Heart left ventricle (tissue), 16 donors: ENCODE data around the gene SLC25A33. TPM values are rescaled to one million over a fixed set of nuclear protein-coding genes. Genes with fewer than 3 reads are reported as not detected.
"Not testable (repeated sequence)": the region's sequence is repeated elsewhere in the genome, so short reads cannot be mapped to it uniquely, and the experiment has no call there.

Source experiments
- ATAC-seq, 4 donors: fragments of 200-7000 bp; cut with Tn5 transposase; one replicate each; pipeline ENCODE4 v1.9.1; 2020 to 2022; ENCODE audit warnings: moderate library complexity in 4 of 4, mild to moderate bottlenecking in 3 of 4, moderate number of reproducible peaks in 1 of 4
- DNase-seq, 5 donors: peaks; one replicate each; pipeline ENCODE4 v3.0.0-alpha.2; 2020
- H3K27ac ChIP-seq, 12 donors: fragments of 200-600 bp; sonication (generic) in 4 of 12; one replicate each; pipeline versions ENCODE4 v1.5.0 to v1.8.0; 2016 to 2022; ENCODE audit warnings: mild to moderate bottlenecking in 2 of 12
- H3K27me3 ChIP-seq, 9 donors: fragments of 200-600 bp; sonication (generic) in 2 of 9; one replicate each; pipeline versions ENCODE4 v1.5.1 to v1.8.0; 2016 to 2022; ENCODE audit warnings: mild to moderate bottlenecking in 3 of 9
- H3K36me3 ChIP-seq, 9 donors: fragments of 200-600 bp; sonication (generic) in 2 of 9; one replicate each; pipeline versions ENCODE4 v1.5.0 to v1.8.0; 2018 to 2022; ENCODE audit warnings: mild to moderate bottlenecking in 2 of 9
- H3K4me1 ChIP-seq, 12 donors: fragments of 200-600 bp; sonication (generic) in 4 of 12; one replicate each; pipeline versions ENCODE4 v1.5.0 to v1.8.0; 2016 to 2022; ENCODE audit warnings: mild to moderate bottlenecking in 3 of 12
- H3K4me3 ChIP-seq, 12 donors: fragments of 200-600 bp; sonication (generic) in 4 of 12; one replicate each; pipeline versions ENCODE4 v1.5.0 to v1.8.0; 2017 to 2022; ENCODE audit warnings: mild to moderate bottlenecking in 9 of 12, moderate library complexity in 4 of 12
- H3K9me3 ChIP-seq, 12 donors: fragments of 200-600 bp; sonication (generic) in 4 of 12; one replicate each; pipeline versions ENCODE4 v1.5.0 to v1.8.0; 2016 to 2022; ENCODE audit warnings: mild to moderate bottlenecking in 1 of 12
- POLR2A ChIP-seq, 2 donors: fragments of 450-650 bp; IDR thresholded peaks; one replicate each; pipeline ENCODE4 v1.6.1; 2017; ENCODE audit warnings: antibody characterized with exemption in 2 of 2, mild to moderate bottlenecking in 2 of 2, moderate library complexity in 2 of 2
- WGBS, 4 donors: extraction: QIAGEN DNeasy Blood & Tissue Kit in 2 of 4; methylation state at CpG; one replicate each; pipeline versions ENCODE4 v1.1.5 to v1.1.7; 2013 to 2018; 5-methylcytosine and 5-hydroxymethylcytosine counted together
- intact Hi-C, 10 donors: fragments of 100-400 bp; cut with DNase I; formaldehyde crosslinking; loops; one replicate each; pipeline versions ENCODE4 v1.11.1 to v1.14.2; 2022
- polyA plus RNA-seq, 2 donors: library from polyadenylated mRNA; stranded (reverse); fragments of 200-250 nt; gene quantifications; one replicate each; pipeline ENCODE4 v1.2.3, GENCODE V29; 2013
- total RNA-seq, 9 donors: library from RNA; depleted of rRNA in 2 of 9; stranded (reverse); fragments of >200 nt in 2 of 9; fragmentation: NEBNext Ultra II Directional in 3 of 9; extraction: Animal tissue kit (Norgen Biotek cat#: 25700) in 3 of 9; gene quantifications; one replicate each; pipeline versions ENCODE4 v1.1.0 to v1.2.4, GENCODE V29; 2016 to 2023
- TF ChIP-seq, protein P1 (sequence below), 12 donors: fragments of 200-600 bp; sonication (generic) in 4 of 12; IDR thresholded peaks; one replicate each; pipeline versions ENCODE4 v1.5.0 to v1.8.0; 2018 to 2022; ENCODE audit warnings: antibody characterized with exemption in 12 of 12, mild to moderate bottlenecking in 5 of 12
- donor health status: ischemic (EF 13 %, LVEDD 7.1; RV severe dilation, severe dysfunction).
- donor health status: healthy with polysubstance abuse.
- donor health status: DM: no; HTN: yes; CAD: no.
- donor health status: DM: no; HTN: no; CAD: no.
- donor health status: ischemic (EF 25% LVEDD 6.9; RV normal size, moderate dysfunction).
- donor health status: ischemic (EF 25% LVEDD 5.7; RV mildly dilated, moderate dysfunction).
- donor health status: healthy.
- donor health status: DM: yes; HTN: yes; CAD: no.
- donor health status: ischemic (EF 35%, LVEDD 5.7; RV mildly dilated, moderate dysfunction).
- donor health status: nonischemic (EF 11% LVEDD 7.7; RV severe dilation, severe dysfunction).
- donor health status: DM: yes; HTN: yes; CAD: no.
- donor health status: PGD.
- donor health status: ischemic (EF 29% LVEDD 5.4; RV normal size, mild dysfunction).
- donor health status: nonischemic (EF 23%, LVEDD 6.1; RV moderate dilation, normal function).

Gene SLC25A33
- total and polyA plus RNA-seq, 11 donors = 2.8 to 9.7 (median 4.5) TPM

DNA sequence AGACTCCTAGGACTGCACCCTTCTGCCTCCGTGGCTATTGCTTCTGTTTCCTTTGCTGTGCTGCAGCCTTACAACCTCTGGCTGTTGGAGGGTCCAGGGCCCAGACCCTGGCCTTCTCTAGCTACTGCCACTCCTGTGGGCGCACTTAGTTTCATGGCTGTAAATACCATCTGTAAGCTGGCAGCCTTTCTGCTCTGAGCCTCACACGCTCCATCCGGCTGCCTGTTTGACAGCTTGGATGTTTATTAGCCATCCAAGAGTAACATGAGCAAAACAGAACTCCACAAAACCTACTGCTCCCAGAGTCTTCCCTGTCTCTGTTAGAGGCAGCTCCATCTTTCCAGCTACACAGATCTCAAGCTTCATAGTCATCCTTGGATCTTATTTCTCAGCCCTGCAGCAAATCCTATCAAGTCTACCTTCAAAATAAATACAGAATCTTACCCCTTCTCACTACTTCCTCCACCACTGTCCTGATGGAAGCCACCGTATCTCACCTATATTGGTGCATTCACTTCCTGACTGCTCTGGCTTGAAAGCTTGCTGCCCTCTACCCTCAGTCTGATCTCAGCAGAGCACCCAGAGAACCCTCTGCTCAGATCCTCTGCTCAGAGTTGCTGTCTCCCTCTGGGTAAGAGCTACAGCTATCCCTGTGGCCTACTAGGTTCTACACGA is 19.1 kb downstream of the SLC25A33 start:
- Histone ChIP-seq H3K4me1 (peaks cover 3 to 50% (median 32%) of the 10 kb centered on the region in 12 donors), H3K9me3 (no peaks in the 10 kb centered on the region), H3K27me3 (no peaks in the 10 kb centered on the region), H3K36me3 (peaks cover 0 to 44% (median 22%) of the 10 kb centered on the region in 9 donors), H3K27ac (peak overlapping the region in 8 of 12 donors; percentile 10 to 76 (median 59)), H3K4me3 (no peak overlapping the region)
- 54 to 63% (median 61%) methylated on average over 6 of the region's 6 CpGs for WGBS, 4 donors
- TF ChIP-seq POLR2A (IDR thresholded peaks at IDR 0.05) = no peak
- TF ChIP-seq, protein P1, sequence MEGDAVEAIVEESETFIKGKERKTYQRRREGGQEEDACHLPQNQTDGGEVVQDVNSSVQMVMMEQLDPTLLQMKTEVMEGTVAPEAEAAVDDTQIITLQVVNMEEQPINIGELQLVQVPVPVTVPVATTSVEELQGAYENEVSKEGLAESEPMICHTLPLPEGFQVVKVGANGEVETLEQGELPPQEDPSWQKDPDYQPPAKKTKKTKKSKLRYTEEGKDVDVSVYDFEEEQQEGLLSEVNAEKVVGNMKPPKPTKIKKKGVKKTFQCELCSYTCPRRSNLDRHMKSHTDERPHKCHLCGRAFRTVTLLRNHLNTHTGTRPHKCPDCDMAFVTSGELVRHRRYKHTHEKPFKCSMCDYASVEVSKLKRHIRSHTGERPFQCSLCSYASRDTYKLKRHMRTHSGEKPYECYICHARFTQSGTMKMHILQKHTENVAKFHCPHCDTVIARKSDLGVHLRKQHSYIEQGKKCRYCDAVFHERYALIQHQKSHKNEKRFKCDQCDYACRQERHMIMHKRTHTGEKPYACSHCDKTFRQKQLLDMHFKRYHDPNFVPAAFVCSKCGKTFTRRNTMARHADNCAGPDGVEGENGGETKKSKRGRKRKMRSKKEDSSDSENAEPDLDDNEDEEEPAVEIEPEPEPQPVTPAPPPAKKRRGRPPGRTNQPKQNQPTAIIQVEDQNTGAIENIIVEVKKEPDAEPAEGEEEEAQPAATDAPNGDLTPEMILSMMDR (IDR thresholded peaks at IDR 0.05) = no peak
- peak in 3 of 4 donors; percentile 13 to 30 (median 26) for ATAC-seq
- intact Hi-C loops = no loop called here
- DNase-seq = peak in 1 of 5 donors; percentile 39

GRCh38 chr1:9558946-9559545 is 19.8 kb downstream of the SLC25A33 start:
- peaks cover 0 to 40% (median 18%) of the 10 kb centered on the region in 9 donors for H3K36me3 ChIP-seq
- no peak overlapping the region for H3K4me3 ChIP-seq
- peaks cover 3 to 50% (median 32%) of the 10 kb centered on the region in 12 donors for H3K4me1 ChIP-seq
- no peaks in the 10 kb centered on the region for H3K9me3 ChIP-seq
- intact Hi-C loops = no loop called here
- peak overlapping the region in 8 of 12 donors; percentile 10 to 76 (median 59) for H3K27ac ChIP-seq
- 47 to 56% (median 51%) methylated on average over 11 of the region's 11 CpGs for WGBS, 4 donors
- DNase-seq (no peak), ATAC-seq (peak in 1 of 4 donors; percentile 9)
- TF ChIP-seq, protein P1 (IDR thresholded peaks at IDR 0.05) = no peak
- no peak for TF ChIP-seq POLR2A (IDR thresholded peaks at IDR 0.05)
- H3K27me3 ChIP-seq = no peaks in the 10 kb centered on the region

- intact Hi-C loops = no loop called here
- Histone ChIP-seq H3K4me3 (no peak overlapping the region), H3K36me3 (peaks cover 0 to 35% (median 14%) of the 10 kb centered on the region in 9 donors), H3K27ac (peak overlapping the region in 4 of 12 donors; percentile 13 to 76 (median 69)), H3K9me3 (no peaks in the 10 kb centered on the region), H3K4me1 (peaks cover 3 to 50% (median 29%) of the 10 kb centered on the region in 12 donors), H3K27me3 (no peaks in the 10 kb centered on the region)
- TF ChIP-seq, protein P1 (IDR thresholded peaks at IDR 0.05) = no peak
- TF ChIP-seq POLR2A (IDR thresholded peaks at IDR 0.05) = no peak
- DNase-seq = no peak
- no peak for ATAC-seq
- 65 to 68% (median 68%) methylated on average over 5 of the region's 5 CpGs for WGBS, 4 donors
These were observed 20.4 kb downstream of the SLC25A33 start for GRCh38 chr1:9559673-9560072.

DNA sequence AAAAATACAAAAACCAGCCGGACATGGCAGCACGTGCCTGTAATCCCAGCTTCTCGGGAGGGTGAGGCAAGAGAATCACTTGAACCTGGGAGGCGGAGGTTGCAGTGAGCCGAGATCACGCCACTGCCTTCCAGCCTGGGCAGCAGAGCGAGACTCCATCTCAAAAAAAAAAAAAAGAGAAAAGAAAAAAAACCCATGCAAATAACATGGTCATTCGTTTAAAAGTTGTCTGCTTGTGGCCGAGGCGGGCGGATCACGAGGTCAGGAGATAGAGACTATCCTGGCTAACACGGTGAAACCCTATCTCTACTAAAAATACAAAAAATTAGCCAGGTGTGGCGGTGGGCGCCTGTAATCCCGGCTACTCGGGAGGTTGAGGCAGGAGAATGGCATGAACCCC is 20.8 kb downstream of the SLC25A33 start:
- H3K9me3 ChIP-seq, ATAC-seq, H3K4me3 ChIP-seq, H3K27me3 ChIP-seq, intact Hi-C loops, DNase-seq: not testable (repeated sequence)
- 93 to 96% (median 93%) methylated on average over 17 of the region's 17 CpGs for WGBS, 4 donors
- H3K36me3 ChIP-seq = peaks cover 0 to 35% (median 14%) of the 10 kb centered on the region in 9 donors
- peaks cover 3 to 50% (median 29%) of the 10 kb centered on the region in 12 donors for H3K4me1 ChIP-seq
- peak overlapping the region in 5 of 12 donors; percentile 13 to 76 (median 37) for H3K27ac ChIP-seq
